Heart left ventricle (tissue), 13 donors: ENCODE results near the gene CHIC2.
"Not testable (repeated sequence)": the region's sequence is repeated elsewhere in the genome, so short reads cannot be mapped to it uniquely, and the experiment has no call there.

Experiments
- CTCF ChIP-seq, 12 donors: fragments of 200-600 bp; sonication (generic) in 4 of 12; IDR thresholded peaks; one replicate each; pipeline versions ENCODE4 v1.5.0 to v1.8.0; 2018 to 2022; ENCODE audit warnings: antibody characterized with exemption in 12 of 12, mild to moderate bottlenecking in 5 of 12
- POLR2A ChIP-seq, 2 donors: fragments of 450-650 bp; IDR thresholded peaks; one replicate each; pipeline ENCODE4 v1.6.1; 2017; ENCODE audit warnings: antibody characterized with exemption in 2 of 2, mild to moderate bottlenecking in 2 of 2, moderate library complexity in 2 of 2
- donor health status: ischemic (EF 13 %, LVEDD 7.1; RV severe dilation, severe dysfunction).
- donor health status: DM: no; HTN: yes; CAD: no.
- donor health status: DM: no; HTN: no; CAD: no.
- donor health status: ischemic (EF 25% LVEDD 6.9; RV normal size, moderate dysfunction).
- donor health status: ischemic (EF 25% LVEDD 5.7; RV mildly dilated, moderate dysfunction).
- donor health status: ischemic (EF 35%, LVEDD 5.7; RV mildly dilated, moderate dysfunction).
- donor health status: nonischemic (EF 11% LVEDD 7.7; RV severe dilation, severe dysfunction).
- donor health status: DM: yes; HTN: yes; CAD: no.
- donor health status: PGD.
- donor health status: ischemic (EF 29% LVEDD 5.4; RV normal size, mild dysfunction).
- donor health status: nonischemic (EF 23%, LVEDD 6.1; RV moderate dilation, normal function).

GRCh38 chr4:54053322-54053721 lies 11.1 kb downstream of the CHIC2 start:
- not testable (repeated sequence) for TF ChIP-seq CTCF, POLR2A (IDR thresholded peaks at IDR 0.05)
